Measurements from ENCODE around the gene IHH. TPM values are rescaled to one million over a fixed set of nuclear protein-coding genes. Genes with fewer than 3 reads are reported as not detected.

The IHH gene
- total RNA-seq, 4 donors from 2014 or later = 0.63 TPM; not detected in 3

DNA sequence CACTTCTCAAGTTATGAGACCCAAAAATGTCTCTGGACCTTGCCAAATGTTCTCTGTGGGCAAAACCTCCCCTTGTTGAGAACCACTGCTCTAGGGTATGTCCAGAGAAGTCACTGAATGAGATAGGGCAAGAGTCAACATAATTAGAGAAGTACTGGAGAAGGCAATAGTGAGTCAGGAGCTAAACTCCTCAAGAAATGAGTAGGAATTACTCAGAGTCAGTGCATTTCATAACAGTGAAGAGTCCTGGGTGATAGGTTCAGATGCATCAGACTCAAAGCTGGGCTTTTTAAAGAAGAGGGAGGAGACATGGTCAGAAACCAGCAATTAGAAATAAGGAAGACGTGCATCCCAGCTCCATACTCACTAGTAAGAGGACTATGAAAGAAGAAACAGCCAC, 38.6 kb upstream of the IHH start:
- 88 to 89% methylated on average over 1 of the region's 1 CpG for WGBS, 2 donors
- Histone ChIP-seq H3K4me3 (no peak overlapping the region), H3K27ac (no peak overlapping the region), H3K36me3 (peaks cover 0 to 11% (median 0%) of the 10 kb centered on the region in 3 donors), H3K4me1 (no peaks in the 10 kb centered on the region), H3K9me3 (no peaks in the 10 kb centered on the region), H3K27me3 (no peaks in the 10 kb centered on the region)
- TF ChIP-seq POLR2A (IDR thresholded peaks at IDR 0.05) = no peak
- no peak for TF ChIP-seq EP300 (IDR thresholded peaks at IDR 0.05)
- TF ChIP-seq, protein P1, sequence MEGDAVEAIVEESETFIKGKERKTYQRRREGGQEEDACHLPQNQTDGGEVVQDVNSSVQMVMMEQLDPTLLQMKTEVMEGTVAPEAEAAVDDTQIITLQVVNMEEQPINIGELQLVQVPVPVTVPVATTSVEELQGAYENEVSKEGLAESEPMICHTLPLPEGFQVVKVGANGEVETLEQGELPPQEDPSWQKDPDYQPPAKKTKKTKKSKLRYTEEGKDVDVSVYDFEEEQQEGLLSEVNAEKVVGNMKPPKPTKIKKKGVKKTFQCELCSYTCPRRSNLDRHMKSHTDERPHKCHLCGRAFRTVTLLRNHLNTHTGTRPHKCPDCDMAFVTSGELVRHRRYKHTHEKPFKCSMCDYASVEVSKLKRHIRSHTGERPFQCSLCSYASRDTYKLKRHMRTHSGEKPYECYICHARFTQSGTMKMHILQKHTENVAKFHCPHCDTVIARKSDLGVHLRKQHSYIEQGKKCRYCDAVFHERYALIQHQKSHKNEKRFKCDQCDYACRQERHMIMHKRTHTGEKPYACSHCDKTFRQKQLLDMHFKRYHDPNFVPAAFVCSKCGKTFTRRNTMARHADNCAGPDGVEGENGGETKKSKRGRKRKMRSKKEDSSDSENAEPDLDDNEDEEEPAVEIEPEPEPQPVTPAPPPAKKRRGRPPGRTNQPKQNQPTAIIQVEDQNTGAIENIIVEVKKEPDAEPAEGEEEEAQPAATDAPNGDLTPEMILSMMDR (IDR thresholded peaks at IDR 0.05) = no peak
- DNase-seq (ENCODE audit: low spot score in 2 of 2) = no peak

DNA sequence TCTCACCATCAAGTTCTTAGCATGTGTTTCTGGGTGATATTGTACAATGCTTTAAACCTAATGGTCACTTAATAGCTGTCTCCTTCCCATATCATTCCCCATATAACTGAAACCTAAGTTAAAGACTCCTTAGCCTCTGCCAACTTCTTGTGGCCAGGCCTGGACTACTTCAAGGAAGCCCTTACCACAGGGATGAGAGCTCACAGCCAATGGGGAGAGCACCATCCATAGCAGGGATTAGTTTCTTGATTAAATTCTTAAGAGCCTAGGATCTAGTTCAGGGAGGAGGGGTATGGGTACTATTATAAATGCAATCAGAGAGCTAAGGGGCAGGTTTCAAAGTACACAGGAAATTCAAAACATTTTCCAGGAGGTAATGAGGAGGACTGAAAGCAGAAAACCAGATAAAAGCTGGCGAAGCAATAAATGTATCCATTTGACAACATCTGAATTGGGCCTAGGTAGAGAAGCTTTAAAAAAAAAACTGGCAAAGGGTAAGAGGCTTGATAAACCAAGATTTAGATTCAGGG, 34.8 kb upstream of the IHH start:
- no peaks in the 10 kb centered on the region for H3K9me3 ChIP-seq
- peaks cover 0 to 31% (median 0%) of the 10 kb centered on the region in 3 donors for H3K36me3 ChIP-seq
- TF ChIP-seq, protein P1 (IDR thresholded peaks at IDR 0.05) = no peak
- TF ChIP-seq POLR2A (IDR thresholded peaks at IDR 0.05) (no peak), EP300 (IDR thresholded peaks at IDR 0.05) (no peak)
- DNase-seq (ENCODE audit: low spot score in 2 of 2) = no peak
- H3K4me3 ChIP-seq = no peak overlapping the region
- H3K27ac ChIP-seq = no peak overlapping the region
- WGBS, 2 donors = 94 to 100% methylated on average over 1 of the region's 1 CpG
- H3K4me1 ChIP-seq = no peaks in the 10 kb centered on the region
- H3K27me3 ChIP-seq = no peaks in the 10 kb centered on the region

DNA sequence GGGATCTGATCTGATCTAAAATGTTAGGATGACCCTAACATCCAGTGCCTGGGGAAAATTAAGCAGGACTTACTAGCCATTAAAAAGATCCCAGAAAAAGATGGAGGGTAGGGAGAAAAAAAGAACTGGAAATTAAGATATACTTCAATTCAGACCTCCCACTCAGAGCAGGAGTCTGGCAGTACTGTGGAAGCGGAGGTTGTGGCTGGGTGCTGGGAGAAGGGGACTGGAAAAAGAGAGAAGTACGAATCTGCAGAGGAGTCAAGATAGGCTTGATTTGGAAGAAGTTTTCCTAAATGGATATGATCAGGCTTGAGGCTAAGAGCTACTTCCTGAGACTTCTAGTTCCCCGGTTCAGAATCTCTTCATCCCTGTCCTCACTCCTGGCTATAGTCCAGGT, 33.5 kb upstream of the IHH start:
- 77 to 89% methylated on average over 3 of the region's 3 CpGs for WGBS, 2 donors
- DNase-seq (ENCODE audit: low spot score in 2 of 2) = no peak
- peaks cover 0 to 33% (median 0%) of the 10 kb centered on the region in 3 donors for H3K36me3 ChIP-seq
- no peaks in the 10 kb centered on the region for H3K9me3 ChIP-seq
- H3K27me3 ChIP-seq = no peaks in the 10 kb centered on the region
- TF ChIP-seq, protein P1 (IDR thresholded peaks at IDR 0.05) = no peak
- TF ChIP-seq EP300 (IDR thresholded peaks at IDR 0.05) (no peak), POLR2A (IDR thresholded peaks at IDR 0.05) (no peak)
- no peaks in the 10 kb centered on the region for H3K4me1 ChIP-seq
- no peak overlapping the region for H3K4me3 ChIP-seq
- no peak overlapping the region for H3K27ac ChIP-seq

DNA sequence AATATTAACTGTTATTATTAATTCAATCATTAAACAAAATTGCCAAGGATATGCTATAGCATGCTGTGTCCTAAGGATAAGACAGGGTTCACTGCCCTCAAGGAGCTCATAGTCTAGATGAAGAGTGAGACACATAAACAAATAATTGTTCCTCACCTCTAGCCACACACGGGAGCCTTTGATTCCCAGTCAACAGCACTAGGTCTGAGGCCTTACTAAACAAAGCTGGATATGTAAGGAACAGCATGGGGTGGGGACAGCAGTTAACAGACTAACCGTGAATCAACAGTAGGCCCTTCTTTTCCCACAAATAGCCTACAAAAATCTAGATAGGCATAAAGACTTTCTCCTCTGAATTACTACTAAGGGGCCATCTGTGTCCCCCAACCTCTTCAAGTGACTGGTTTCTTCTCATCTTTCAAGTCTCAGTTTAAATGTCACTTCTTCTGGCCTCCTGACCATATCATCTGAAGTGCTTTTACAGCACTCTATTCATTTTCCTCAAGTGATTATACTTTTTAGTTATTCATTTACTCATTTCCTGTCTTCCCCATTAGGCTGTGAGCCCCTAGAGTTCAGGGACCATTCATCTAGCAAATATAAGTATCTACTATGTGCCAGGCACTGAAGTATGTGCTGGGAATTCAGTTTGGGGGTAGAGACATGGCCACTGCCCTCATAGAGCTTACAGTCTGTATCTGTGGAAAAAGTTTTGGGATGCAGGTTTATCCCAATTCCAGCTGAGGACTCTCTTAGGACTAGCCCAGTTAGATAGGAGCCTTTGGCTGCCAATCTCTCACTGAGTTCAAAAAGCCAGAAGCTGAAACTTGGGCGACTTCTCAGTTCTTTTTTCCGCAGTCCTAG, 29.9 kb upstream of the IHH start:
- DNase-seq (ENCODE audit: low spot score in 2 of 2) = no peak
- peaks cover 0 to 47% (median 0%) of the 10 kb centered on the region in 3 donors for H3K36me3 ChIP-seq
- H3K4me3 ChIP-seq = no peak overlapping the region
- no peaks in the 10 kb centered on the region for H3K9me3 ChIP-seq
- H3K4me1 ChIP-seq = no peaks in the 10 kb centered on the region
- TF ChIP-seq, protein P1 (IDR thresholded peaks at IDR 0.05) = no peak
- TF ChIP-seq EP300 (IDR thresholded peaks at IDR 0.05) (no peak), POLR2A (IDR thresholded peaks at IDR 0.05) (no peak)
- WGBS, 2 donors = 67 to 71% methylated on average over 4 of the region's 4 CpGs
- H3K27ac ChIP-seq = no peak overlapping the region
- H3K27me3 ChIP-seq = no peaks in the 10 kb centered on the region

DNA sequence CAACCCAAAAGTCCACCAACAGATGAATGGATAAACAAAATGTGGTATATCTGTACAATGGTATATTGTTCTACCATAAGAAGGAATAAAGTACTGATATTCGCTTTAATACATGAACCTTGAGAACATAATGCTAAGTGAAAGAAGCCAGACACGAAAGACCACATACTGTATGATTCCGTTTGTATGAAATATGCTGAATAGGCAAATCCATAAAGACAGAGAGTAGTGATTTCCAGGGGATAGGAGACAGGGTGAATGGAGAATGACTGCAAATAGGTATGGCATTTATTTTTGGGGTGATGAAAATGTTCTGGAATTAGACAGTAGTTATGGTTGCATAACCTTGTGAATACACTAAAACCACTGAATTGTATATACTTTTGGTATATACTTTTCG, 28.6 kb upstream of the IHH start:
- WGBS, 2 donors = 89 to 91% methylated on average over 4 of the region's 4 CpGs
- H3K27ac ChIP-seq = no peak overlapping the region
- H3K4me3 ChIP-seq = no peak overlapping the region
- H3K9me3 ChIP-seq = no peaks in the 10 kb centered on the region
- no peak for TF ChIP-seq POLR2A (IDR thresholded peaks at IDR 0.05)
- TF ChIP-seq EP300 (IDR thresholded peaks at IDR 0.05) = no peak
- TF ChIP-seq, protein P1 (IDR thresholded peaks at IDR 0.05) = no peak
- no peaks in the 10 kb centered on the region for H3K4me1 ChIP-seq
- H3K27me3 ChIP-seq = no peaks in the 10 kb centered on the region
- no peak for DNase-seq (ENCODE audit: low spot score in 2 of 2)
- peaks cover 0 to 35% (median 0%) of the 10 kb centered on the region in 3 donors for H3K36me3 ChIP-seq

All from tibial nerve (tissue), 4 donors.